Neural crest cell (in vitro differentiated cells): Measurements from ENCODE around the gene PAX3. TPM values are rescaled to one million over a fixed set of nuclear protein-coding genes. Genes with fewer than 3 reads are reported as not detected.

ENCODE experiments used
- DNase-seq: peaks from one replicate; pipeline ENCODE4 v3.0.0; 2021; ENCODE audit warnings: low read depth, mixed read lengths, low spot score
- H3K27ac Mint-ChIP-seq: one replicate; pipeline ENCODE4 v1.8.0; 2021; ENCODE audit warnings: mild to moderate bottlenecking, mixed read lengths; ENCODE audit not compliant: unreplicated experiment
- H3K27me3 Mint-ChIP-seq: 2 replicates; pipeline ENCODE4 v1.8.0; 2021; ENCODE audit warnings: low read depth, mild to moderate bottlenecking, mixed read lengths
- H3K36me3 Mint-ChIP-seq: 2 replicates; pipeline ENCODE4 v1.8.0; 2021; ENCODE audit warnings: low read depth, mild to moderate bottlenecking, mixed read lengths
- H3K4me1 Mint-ChIP-seq: 2 replicates; pipeline ENCODE4 v1.8.0; 2021; ENCODE audit warnings: mixed read lengths
- H3K4me3 Mint-ChIP-seq: one replicate; pipeline ENCODE4 v1.8.0; 2021; ENCODE audit warnings: mild to moderate bottlenecking, mixed read lengths
- H3K9me3 Mint-ChIP-seq: 2 replicates; pipeline ENCODE4 v1.8.0; 2021; ENCODE audit warnings: mixed read lengths
- long read RNA-seq: library from polyadenylated mRNA; unstranded; transcript quantifications from one replicate; pipeline ENCODE4 v2.0.0, GENCODE V29; 2020
- total RNA-seq: library from RNA; stranded (reverse); gene quantifications from 2 replicates; pipeline ENCODE4 v1.2.1, GENCODE V29; 2021
- TF ChIP-seq, protein P1 (sequence below): fragments of 200-600 bp; sonication (generic); conservative IDR thresholded peaks from 2 replicates; pipeline ENCODE4 v1.5.0; 2021; ENCODE audit warnings: antibody characterized with exemption, mild to moderate bottlenecking

The PAX3 gene
- total RNA-seq, result 52.1 and 52.2 TPM in 2 replicates
- long read RNA-seq, partial matches to known transcripts, result 14 of 35 reads
- long read RNA-seq, other reads (novel, unspliced or antisense), result 10 of 35 reads

DNA sequence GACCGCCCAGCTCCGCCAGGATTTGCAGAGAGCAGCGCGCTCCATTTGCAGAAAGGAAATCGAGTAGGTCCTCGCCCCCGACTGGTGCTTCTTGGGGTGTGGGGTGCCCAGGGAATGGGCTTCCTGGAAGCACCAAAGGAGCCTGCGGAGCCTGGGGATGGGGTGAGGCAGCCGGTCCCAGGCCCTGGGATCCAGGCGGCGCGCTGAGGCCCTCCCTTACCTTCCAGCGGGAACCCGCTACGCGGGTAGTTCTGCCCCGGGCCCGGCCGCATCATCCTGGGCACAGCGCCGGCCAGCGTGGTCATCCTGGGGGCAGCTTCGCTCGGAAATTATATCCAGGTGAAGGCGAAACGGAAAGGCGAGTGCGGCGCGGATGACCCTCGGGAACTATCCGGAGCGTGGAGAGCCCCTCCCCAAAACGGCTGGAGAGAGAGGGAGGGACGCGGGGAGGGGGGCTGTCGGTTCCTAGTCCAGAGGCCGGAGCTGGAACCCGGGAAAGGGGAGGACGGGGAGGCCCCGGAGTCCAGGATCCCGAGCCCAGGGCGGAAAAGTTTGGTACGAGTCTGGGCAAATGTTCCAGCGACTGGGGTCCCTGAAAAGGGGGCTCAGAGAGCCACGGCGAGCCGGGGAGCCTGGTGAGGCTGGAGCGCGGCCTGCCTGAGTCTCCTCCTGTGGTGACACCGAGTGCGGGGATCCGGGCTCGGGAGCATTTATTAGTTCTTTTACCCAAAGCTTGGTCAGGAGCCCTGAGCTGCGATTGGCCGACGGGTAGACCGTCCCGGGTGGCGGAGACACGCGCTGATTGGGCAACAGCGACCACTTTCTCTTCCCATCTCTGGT lies at the start of gene PAX3:
Gene PAX3 (minus strand): TSS at position 688 of the 840 bp plus-strand sequence. CDS start 383 bp downstream, at position 305.
- peak; percentile 71 for DNase-seq
- Mint-ChIP-seq H3K9me3 (no peaks in the 10 kb centered on the region), H3K27ac (peak within 1 kb of the TSS; percentile 92), H3K36me3 (peaks cover 23% of the 10 kb centered on the region), H3K4me3 (peak within 1 kb of the TSS; percentile 87), H3K27me3 (peaks cover 99% of the 10 kb centered on the region), H3K4me1 (peaks cover 78% of the 10 kb centered on the region)
- TF ChIP-seq, protein P1, sequence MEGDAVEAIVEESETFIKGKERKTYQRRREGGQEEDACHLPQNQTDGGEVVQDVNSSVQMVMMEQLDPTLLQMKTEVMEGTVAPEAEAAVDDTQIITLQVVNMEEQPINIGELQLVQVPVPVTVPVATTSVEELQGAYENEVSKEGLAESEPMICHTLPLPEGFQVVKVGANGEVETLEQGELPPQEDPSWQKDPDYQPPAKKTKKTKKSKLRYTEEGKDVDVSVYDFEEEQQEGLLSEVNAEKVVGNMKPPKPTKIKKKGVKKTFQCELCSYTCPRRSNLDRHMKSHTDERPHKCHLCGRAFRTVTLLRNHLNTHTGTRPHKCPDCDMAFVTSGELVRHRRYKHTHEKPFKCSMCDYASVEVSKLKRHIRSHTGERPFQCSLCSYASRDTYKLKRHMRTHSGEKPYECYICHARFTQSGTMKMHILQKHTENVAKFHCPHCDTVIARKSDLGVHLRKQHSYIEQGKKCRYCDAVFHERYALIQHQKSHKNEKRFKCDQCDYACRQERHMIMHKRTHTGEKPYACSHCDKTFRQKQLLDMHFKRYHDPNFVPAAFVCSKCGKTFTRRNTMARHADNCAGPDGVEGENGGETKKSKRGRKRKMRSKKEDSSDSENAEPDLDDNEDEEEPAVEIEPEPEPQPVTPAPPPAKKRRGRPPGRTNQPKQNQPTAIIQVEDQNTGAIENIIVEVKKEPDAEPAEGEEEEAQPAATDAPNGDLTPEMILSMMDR, result no peak

DNA sequence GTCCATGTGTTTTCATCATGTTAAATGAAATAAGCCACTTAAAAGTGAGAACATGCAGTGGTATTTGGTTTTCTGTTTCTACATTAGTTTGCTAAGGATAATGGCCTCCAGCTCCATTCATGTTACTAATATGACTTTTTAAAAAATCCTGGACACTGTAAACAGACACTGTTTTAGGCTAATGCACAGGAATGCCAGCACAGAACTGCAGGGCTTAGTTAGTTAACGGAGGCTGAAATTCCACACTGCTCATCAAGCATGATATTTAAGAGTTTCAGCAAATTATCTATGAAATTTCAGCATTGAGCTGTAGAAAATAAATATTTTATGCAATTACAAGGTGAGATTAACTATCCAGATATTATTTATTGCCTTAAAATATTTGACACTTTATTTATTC lies 42.5 kb upstream of the PAX3 start:
- TF ChIP-seq, protein P1, result no peak
- no peak for DNase-seq
- no peak overlapping the region for H3K27ac Mint-ChIP-seq
- H3K36me3 Mint-ChIP-seq, result no peaks in the 10 kb centered on the region
- no peaks in the 10 kb centered on the region for H3K4me1 Mint-ChIP-seq
- H3K4me3 Mint-ChIP-seq, result no peak overlapping the region
- H3K9me3 Mint-ChIP-seq, result no peaks in the 10 kb centered on the region
- no peaks in the 10 kb centered on the region for H3K27me3 Mint-ChIP-seq

GRCh38 chr2:222338374-222338773 lies 39.6 kb upstream of the PAX3 start:
- TF ChIP-seq, protein P1, result no peak
- no peak overlapping the region for H3K4me3 Mint-ChIP-seq

DNA sequence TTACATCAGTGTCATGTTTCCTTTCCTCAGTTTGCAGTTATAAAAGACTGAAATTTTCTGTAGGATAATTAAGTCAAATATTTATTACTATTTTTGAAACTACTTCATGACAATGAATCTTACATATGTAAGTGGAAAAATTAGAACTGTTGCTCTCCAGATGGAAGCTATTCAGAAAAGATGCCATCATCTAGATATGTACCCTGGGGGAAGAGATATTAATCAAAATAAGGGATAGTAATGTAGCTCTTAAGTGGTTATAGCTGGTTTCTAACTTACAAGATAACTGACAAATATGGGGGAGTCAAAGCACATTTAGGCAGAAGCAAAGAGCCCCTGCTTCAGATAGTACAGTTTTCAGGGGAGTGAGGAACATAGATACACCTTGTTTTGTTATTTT lies 38.1 kb upstream of the PAX3 start:
- Mint-ChIP-seq H3K27me3 (no peaks in the 10 kb centered on the region), H3K36me3 (peaks cover 12% of the 10 kb centered on the region), H3K4me3 (no peak overlapping the region), H3K9me3 (peaks cover 13% of the 10 kb centered on the region), H3K4me1 (no peaks in the 10 kb centered on the region), H3K27ac (no peak overlapping the region)
- DNase-seq, result no peak
- TF ChIP-seq, protein P1, result no peak

More at GRCh38 chr2:222338374-222338773, 39.6 kb upstream of the PAX3 start:
- DNase-seq, result no peak
- Mint-ChIP-seq H3K27ac (no peak overlapping the region), H3K9me3 (peaks cover 13% of the 10 kb centered on the region), H3K36me3 (peaks cover 12% of the 10 kb centered on the region), H3K27me3 (no peaks in the 10 kb centered on the region), H3K4me1 (no peaks in the 10 kb centered on the region)

- no peaks in the 10 kb centered on the region for H3K4me1 Mint-ChIP-seq
- H3K27me3 Mint-ChIP-seq, result no peaks in the 10 kb centered on the region
- TF ChIP-seq, protein P1, result no peak
- no peak overlapping the region for H3K27ac Mint-ChIP-seq
- H3K36me3 Mint-ChIP-seq, result peaks cover 12% of the 10 kb centered on the region
- peaks cover 13% of the 10 kb centered on the region for H3K9me3 Mint-ChIP-seq
- no peak for DNase-seq
- no peak overlapping the region for H3K4me3 Mint-ChIP-seq
Observed at GRCh38 chr2:222336442-222336841, 37.6 kb upstream of the PAX3 start.
